ENCODE data around the gene LDLRAD1.

- no peak for TF ChIP-seq CTCF (tag by site-specific recombination; IDR thresholded peaks at IDR 0.05)
- TF ChIP-seq ATF2 (tag by site-specific recombination; IDR thresholded peaks at IDR 0.05; ENCODE audit: low read depth): no peak
- TF ChIP-seq ZFP41 (tag by site-specific recombination; IDR thresholded peaks at IDR 0.05; ENCODE audit: borderline replicate concordance): no peak
- no peak for TF ChIP-seq ZBTB17 (tag by site-specific recombination; IDR thresholded peaks at IDR 0.05)
Observed at GRCh38 chr1:53982763-53983104, 35.3 kb downstream of the LDLRAD1 start.

Data from HEK293 (cell line).